Osteoblast (primary cell): ENCODE data around the gene ADAMTS19. TPM values are rescaled to one million over a fixed set of nuclear protein-coding genes. Genes with fewer than 3 reads are reported as not detected.

Experiments used
- DNase-seq: peaks from one replicate; pipeline ENCODE4 v3.0.0; 2011; ENCODE audit warnings: low spot score, mixed read lengths; ENCODE audit not compliant: insufficient read length; ENCODE audit errors: missing footprints
- H2AFZ ChIP-seq: 2 replicates; pipeline ENCODE4 v1.6.0; 2011; ENCODE audit warnings: mild to moderate bottlenecking, low read length
- H3K27ac ChIP-seq: 2 replicates; pipeline ENCODE4 v1.5.1; 2011; ENCODE audit warnings: mild to moderate bottlenecking, low read depth, low read length, moderate library complexity
- H3K27me3 ChIP-seq: 2 replicates; pipeline ENCODE4 v1.6.0; 2012; ENCODE audit warnings: mild to moderate bottlenecking, control low read depth, inconsistent platforms, low read length, moderate library complexity; ENCODE audit not compliant: insufficient read depth
- H3K36me3 ChIP-seq: 2 replicates; pipeline ENCODE4 v1.5.1; 2011; ENCODE audit warnings: mild to moderate bottlenecking, low read length, control low read depth, moderate library complexity; ENCODE audit not compliant: insufficient read depth
- H3K4me1 ChIP-seq: 2 replicates; pipeline ENCODE4 v1.5.1; 2011; ENCODE audit warnings: mild to moderate bottlenecking, low read length, control low read depth, moderate library complexity; ENCODE audit not compliant: insufficient read depth
- H3K4me2 ChIP-seq: 2 replicates; pipeline ENCODE4 v1.6.0; 2011; ENCODE audit warnings: mild to moderate bottlenecking, low read length; ENCODE audit not compliant: insufficient read depth
- H3K4me3 ChIP-seq: fragments of 200-600 bp; sonication (generic); 3 replicates; pipeline ENCODE4 v1.5.1; 2012; ENCODE audit warnings: mild to moderate bottlenecking, low read length, inconsistent platforms; ENCODE audit not compliant: insufficient read depth
- H3K79me2 ChIP-seq: 2 replicates; pipeline ENCODE4 v1.6.0; 2012; ENCODE audit warnings: mild to moderate bottlenecking, low read length, control low read depth, inconsistent platforms; ENCODE audit not compliant: insufficient read depth
- H3K9me3 ChIP-seq: 2 replicates; pipeline ENCODE4 v1.5.1; 2011; ENCODE audit warnings: low read depth, low read length, control low read depth
- H4K20me1 ChIP-seq: 2 replicates; pipeline ENCODE4 v1.6.0; 2012; ENCODE audit warnings: mild to moderate bottlenecking, low read length, control low read depth; ENCODE audit not compliant: insufficient read depth
- total RNA-seq: library from RNA; depleted of rRNA; stranded (reverse); fragments of >200 nt; gene quantifications from 2 replicates; pipeline ENCODE4 v1.2.3, GENCODE V29; 2012
- TF ChIP-seq, protein P1 (sequence below): IDR thresholded peaks from 2 replicates; pipeline ENCODE4 v1.5.1; 2011; ENCODE audit warnings: mild to moderate bottlenecking, low read depth, low read length, moderate library complexity; ENCODE audit errors: extremely low read depth

ADAMTS19 gene
- total RNA-seq, 1 donor: not detected

DNA sequence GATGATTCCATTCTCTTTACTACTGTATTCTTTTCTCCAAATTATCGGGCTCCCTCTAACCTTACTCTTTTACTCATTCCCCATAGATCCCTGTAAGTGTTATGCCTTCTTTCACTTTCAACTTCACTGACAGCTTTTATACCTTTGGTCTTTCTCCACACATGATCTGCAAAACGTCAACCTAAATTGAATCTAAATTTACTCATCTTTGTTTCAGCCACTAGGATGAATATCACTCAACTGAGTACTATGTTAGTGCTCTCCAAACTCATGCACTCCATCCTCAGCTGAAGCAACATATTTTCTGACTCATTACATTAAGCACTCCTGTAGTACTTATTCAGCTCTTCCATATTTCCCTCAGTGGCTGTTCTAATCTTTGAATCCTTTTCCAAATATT lies 133.4 kb downstream of the ADAMTS19 start:
- TF ChIP-seq, protein P1, sequence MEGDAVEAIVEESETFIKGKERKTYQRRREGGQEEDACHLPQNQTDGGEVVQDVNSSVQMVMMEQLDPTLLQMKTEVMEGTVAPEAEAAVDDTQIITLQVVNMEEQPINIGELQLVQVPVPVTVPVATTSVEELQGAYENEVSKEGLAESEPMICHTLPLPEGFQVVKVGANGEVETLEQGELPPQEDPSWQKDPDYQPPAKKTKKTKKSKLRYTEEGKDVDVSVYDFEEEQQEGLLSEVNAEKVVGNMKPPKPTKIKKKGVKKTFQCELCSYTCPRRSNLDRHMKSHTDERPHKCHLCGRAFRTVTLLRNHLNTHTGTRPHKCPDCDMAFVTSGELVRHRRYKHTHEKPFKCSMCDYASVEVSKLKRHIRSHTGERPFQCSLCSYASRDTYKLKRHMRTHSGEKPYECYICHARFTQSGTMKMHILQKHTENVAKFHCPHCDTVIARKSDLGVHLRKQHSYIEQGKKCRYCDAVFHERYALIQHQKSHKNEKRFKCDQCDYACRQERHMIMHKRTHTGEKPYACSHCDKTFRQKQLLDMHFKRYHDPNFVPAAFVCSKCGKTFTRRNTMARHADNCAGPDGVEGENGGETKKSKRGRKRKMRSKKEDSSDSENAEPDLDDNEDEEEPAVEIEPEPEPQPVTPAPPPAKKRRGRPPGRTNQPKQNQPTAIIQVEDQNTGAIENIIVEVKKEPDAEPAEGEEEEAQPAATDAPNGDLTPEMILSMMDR: no peak
- DNase-seq: no peak
- Histone ChIP-seq H3K4me2 (no peak overlapping the region), H2AFZ (no peak overlapping the region), H3K79me2 (no peaks in the 10 kb centered on the region), H3K27ac (no peak overlapping the region), H3K27me3 (no peaks in the 10 kb centered on the region), H3K9me3 (no peaks in the 10 kb centered on the region), H3K4me3 (no peak overlapping the region), H4K20me1 (no peaks in the 10 kb centered on the region), H3K4me1 (no peaks in the 10 kb centered on the region), H3K36me3 (no peaks in the 10 kb centered on the region)

DNA sequence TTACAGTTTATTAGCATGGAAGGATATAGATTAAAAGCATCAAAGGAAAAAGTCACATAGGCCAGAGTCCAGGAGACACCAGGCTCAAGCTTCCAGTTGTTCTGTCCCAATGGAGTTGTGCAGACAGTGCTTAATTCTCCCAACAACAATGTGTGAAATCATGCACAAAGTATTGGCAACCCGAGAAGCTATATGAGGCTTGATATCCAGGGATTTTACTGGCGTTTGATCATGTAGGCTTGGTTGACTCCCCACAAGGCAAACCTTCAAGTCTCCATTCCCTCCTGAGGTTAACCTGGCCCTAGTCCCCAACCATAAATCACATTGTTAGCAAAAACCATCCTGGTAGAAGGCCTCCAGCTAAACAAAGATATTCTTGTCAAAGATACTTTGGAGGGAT lies 141.5 kb downstream of the ADAMTS19 start:
- no peak for DNase-seq
- Histone ChIP-seq H3K79me2 (no peaks in the 10 kb centered on the region), H3K9me3 (no peaks in the 10 kb centered on the region), H3K36me3 (no peaks in the 10 kb centered on the region), H4K20me1 (no peaks in the 10 kb centered on the region), H3K27me3 (no peaks in the 10 kb centered on the region), H3K4me1 (no peaks in the 10 kb centered on the region), H3K4me3 (no peak overlapping the region), H2AFZ (no peak overlapping the region), H3K4me2 (no peak overlapping the region), H3K27ac (no peak overlapping the region)
- TF ChIP-seq, protein P1: no peak

DNA sequence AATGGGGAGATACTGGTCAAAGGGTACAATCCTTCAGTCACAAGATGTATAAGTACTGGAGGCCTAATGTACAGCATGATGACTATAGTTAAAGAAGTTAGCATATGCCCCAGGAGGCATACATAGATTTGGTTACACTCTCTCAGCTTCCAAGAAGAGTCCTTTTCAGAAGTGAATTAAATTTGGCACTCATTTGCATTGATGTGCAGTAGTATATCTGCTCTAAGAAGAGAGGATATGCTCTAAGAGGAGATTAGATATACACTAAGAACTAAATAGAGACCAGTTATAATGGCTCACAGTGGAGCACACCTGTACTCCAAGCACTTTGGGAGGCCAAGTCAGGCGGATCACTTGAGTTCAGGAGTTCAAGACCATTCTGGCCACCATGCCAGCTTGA lies 148.3 kb downstream of the ADAMTS19 start:
- Histone ChIP-seq H3K27me3 (no peaks in the 10 kb centered on the region), H3K9me3 (no peaks in the 10 kb centered on the region), H3K79me2 (no peaks in the 10 kb centered on the region), H3K4me3 (no peak overlapping the region), H3K27ac (no peak overlapping the region), H2AFZ (no peak overlapping the region), H3K4me2 (no peak overlapping the region), H3K4me1 (no peaks in the 10 kb centered on the region), H4K20me1 (no peaks in the 10 kb centered on the region), H3K36me3 (no peaks in the 10 kb centered on the region)
- TF ChIP-seq, protein P1: no peak
- no peak for DNase-seq

DNA sequence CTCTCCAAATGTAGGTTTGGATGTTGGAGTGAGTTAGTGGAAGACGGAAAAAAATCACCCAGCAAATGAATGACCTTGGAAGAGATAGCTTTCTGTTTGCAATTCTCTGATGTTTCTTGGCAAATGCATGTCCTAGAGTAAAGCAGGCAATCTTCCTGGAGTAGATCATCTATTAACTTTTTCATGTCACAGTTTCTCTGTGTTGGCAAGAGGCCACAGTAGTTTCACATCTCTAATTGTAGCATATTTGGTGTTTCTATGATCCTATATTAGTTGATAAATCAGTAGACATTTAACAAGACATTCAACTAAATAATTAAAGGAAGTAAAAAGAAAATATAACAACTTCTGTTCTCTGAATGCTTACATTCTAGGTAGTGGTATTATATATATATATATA lies 149.6 kb downstream of the ADAMTS19 start:
- Histone ChIP-seq H3K9me3 (no peaks in the 10 kb centered on the region), H3K79me2 (no peaks in the 10 kb centered on the region), H3K27me3 (no peaks in the 10 kb centered on the region), H3K4me1 (no peaks in the 10 kb centered on the region), H2AFZ (no peak overlapping the region), H3K4me2 (no peak overlapping the region), H3K36me3 (no peaks in the 10 kb centered on the region), H3K27ac (no peak overlapping the region), H3K4me3 (no peak overlapping the region), H4K20me1 (no peaks in the 10 kb centered on the region)
- TF ChIP-seq, protein P1: no peak
- DNase-seq: no peak
